Hepatocyte (in vitro differentiated cells): ENCODE measurements around the gene LRTM1. TPM values are rescaled to one million over a fixed set of nuclear protein-coding genes. Genes with fewer than 3 reads are reported as not detected.

Source experiments
- DNase-seq: peaks from one replicate; pipeline ENCODE4 v3.0.0-alpha.2; 2016; ENCODE audit warnings: low spot score
- H2AFZ ChIP-seq: fragments of 200-600 bp; sonication (generic); 2 replicates; pipeline ENCODE4 v1.6.0; 2016; ENCODE audit warnings: antibody characterized with exemption, mild to moderate bottlenecking
- H3K27ac ChIP-seq: fragments of 200-600 bp; sonication (generic); 2 replicates; pipeline ENCODE4 v1.5.1; 2016; ENCODE audit warnings: mild to moderate bottlenecking
- H3K27me3 ChIP-seq: fragments of 200-600 bp; sonication (generic); 2 replicates; pipeline ENCODE4 v1.6.1; 2016
- H3K36me3 ChIP-seq: fragments of 200-600 bp; sonication (generic); replicated peaks from 2 replicates; pipeline ENCODE4 v1.5.1; 2016; ENCODE audit warnings: low read depth; ENCODE audit not compliant: insufficient read depth
- H3K4me1 ChIP-seq: fragments of 200-600 bp; sonication (generic); 2 replicates; pipeline ENCODE4 v1.5.1; 2016; ENCODE audit warnings: mild to moderate bottlenecking, moderate library complexity; ENCODE audit not compliant: insufficient read depth
- H3K4me2 ChIP-seq: fragments of 200-600 bp; sonication (generic); 2 replicates; pipeline ENCODE4 v1.6.0; 2016
- H3K4me3 ChIP-seq: fragments of 200-600 bp; sonication (generic); 2 replicates; pipeline ENCODE4 v1.5.1; 2016; ENCODE audit warnings: mild to moderate bottlenecking
- H3K79me2 ChIP-seq: fragments of 200-600 bp; sonication (generic); 2 replicates; pipeline ENCODE4 v1.6.0; 2017; ENCODE audit warnings: mild to moderate bottlenecking
- H3K9me2 ChIP-seq: fragments of 200-600 bp; sonication (generic); replicated peaks from 2 replicates; pipeline ENCODE4 v1.6.0; 2017; ENCODE audit warnings: mild to moderate bottlenecking; ENCODE audit not compliant: insufficient read depth
- H3K9me3 ChIP-seq: fragments of 200-600 bp; sonication (generic); 2 replicates; pipeline ENCODE4 v1.5.1; 2016; ENCODE audit warnings: low read depth, mild to moderate bottlenecking
- H4K20me1 ChIP-seq: fragments of 200-600 bp; sonication (generic); 2 replicates; pipeline ENCODE4 v1.6.0; 2016; ENCODE audit warnings: mild to moderate bottlenecking; ENCODE audit not compliant: insufficient read depth, poor library complexity, severe bottlenecking
- CTCF ChIP-seq: fragments of 200-600 bp; sonication (generic); IDR thresholded peaks from 2 replicates; pipeline ENCODE4 v1.5.1; 2016; ENCODE audit warnings: antibody characterized with exemption, mild to moderate bottlenecking; ENCODE audit not compliant: poor library complexity
- EZH2 ChIP-seq: fragments of 200-600 bp; sonication (generic); IDR thresholded peaks from 2 replicates; pipeline ENCODE4 v1.6.1; 2016; ENCODE audit warnings: antibody characterized with exemption, mild to moderate bottlenecking, borderline replicate concordance
- EZH2phosphoT487 ChIP-seq: fragments of 200-600 bp; sonication (generic); IDR thresholded peaks from one replicate; pipeline ENCODE4 v1.6.1; 2018; ENCODE audit warnings: antibody characterized with exemption, mild to moderate bottlenecking, low read depth, moderate library complexity; ENCODE audit not compliant: unreplicated experiment, severe bottlenecking
- WGBS: methylation state at CpG from one replicate; pipeline ENCODE4 v1.1.6; 2016; ENCODE audit warnings: low lambda C conversion rate; ENCODE audit errors: missing lambda C conversion rate; 5-methylcytosine and 5-hydroxymethylcytosine counted together
- polyA plus RNA-seq: library from polyadenylated mRNA; unstranded; fragments of >200 nt; fragmentation: Nextera tagmentation; extraction: Ambion mirVana; gene quantifications from 2 replicates; pipeline ENCODE4 v1.2.1, GENCODE V29; 2016
- total RNA-seq: library from RNA; depleted of rRNA; stranded (reverse); fragments of >200 nt; gene quantifications from 2 replicates; pipeline ENCODE4 v1.2.3, GENCODE V29; 2014

Gene LRTM1
- total and polyA plus RNA-seq, 2 experiments from 2014 or later = 0.23 TPM; not detected in 1

DNA sequence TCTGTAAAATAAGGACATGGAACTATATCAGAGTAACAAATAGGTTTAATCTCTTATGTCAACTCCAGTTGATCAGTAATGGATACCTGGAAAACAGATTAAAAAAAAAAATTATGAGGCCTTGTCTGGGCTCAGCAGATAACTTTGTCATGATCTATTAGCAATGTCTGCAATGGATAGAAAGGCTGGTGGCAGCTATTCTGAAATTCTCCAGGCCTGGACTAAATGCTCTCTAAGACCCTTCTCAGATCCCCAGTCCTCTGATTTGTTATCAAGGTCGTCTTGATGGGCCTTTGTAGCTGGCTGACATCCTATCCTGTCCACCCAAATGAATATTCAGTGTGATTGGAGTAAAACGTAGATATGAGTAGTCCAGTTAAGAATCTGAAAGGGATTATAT, 13.7 kb downstream of the LRTM1 start:
- Histone ChIP-seq H3K36me3 (no peaks in the 10 kb centered on the region), H3K27ac (no peak overlapping the region), H3K79me2 (no peaks in the 10 kb centered on the region), H3K9me2 (no peaks in the 10 kb centered on the region), H2AFZ (no peak overlapping the region), H3K27me3 (no peaks in the 10 kb centered on the region), H3K4me2 (no peak overlapping the region), H3K4me3 (no peak overlapping the region), H3K9me3 (no peaks in the 10 kb centered on the region), H4K20me1 (no peaks in the 10 kb centered on the region), H3K4me1 (no peaks in the 10 kb centered on the region)
- TF ChIP-seq EZH2phosphoT487 (no peak), CTCF (no peak), EZH2 (no peak)
- no peak for DNase-seq
- WGBS = 54% methylated on average over 2 of the region's 2 CpGs

GRCh38 chr3:54909191-54909590, 18.7 kb downstream of the LRTM1 start:
- H2AFZ ChIP-seq = no peak overlapping the region
- H3K4me3 ChIP-seq = no peak overlapping the region
- no peaks in the 10 kb centered on the region for H3K79me2 ChIP-seq
- H3K4me1 ChIP-seq = no peaks in the 10 kb centered on the region
- no peak for DNase-seq
- no peak overlapping the region for H3K27ac ChIP-seq
- H4K20me1 ChIP-seq = no peaks in the 10 kb centered on the region
- no peaks in the 10 kb centered on the region for H3K27me3 ChIP-seq
- H3K36me3 ChIP-seq = no peaks in the 10 kb centered on the region
- 57% methylated on average over 2 of the region's 2 CpGs for WGBS
- TF ChIP-seq CTCF (no peak), EZH2 (no peak), EZH2phosphoT487 (no peak)
- no peak overlapping the region for H3K4me2 ChIP-seq
- no peaks in the 10 kb centered on the region for H3K9me2 ChIP-seq
- H3K9me3 ChIP-seq = no peaks in the 10 kb centered on the region

GRCh38 chr3:54906763-54907162, 21.1 kb downstream of the LRTM1 start:
- Histone ChIP-seq H3K27me3 (no peaks in the 10 kb centered on the region), H2AFZ (no peak overlapping the region), H3K9me3 (no peaks in the 10 kb centered on the region), H3K9me2 (no peaks in the 10 kb centered on the region), H3K4me3 (no peak overlapping the region), H3K79me2 (no peaks in the 10 kb centered on the region), H3K36me3 (no peaks in the 10 kb centered on the region), H4K20me1 (no peaks in the 10 kb centered on the region), H3K4me1 (no peaks in the 10 kb centered on the region), H3K4me2 (no peak overlapping the region), H3K27ac (no peak overlapping the region)
- DNase-seq = no peak
- WGBS = 97% methylated on average over 2 of the region's 2 CpGs
- TF ChIP-seq CTCF (no peak), EZH2phosphoT487 (no peak), EZH2 (no peak)

- Histone ChIP-seq H3K79me2 (no peaks in the 10 kb centered on the region), H3K27ac (no peak overlapping the region), H3K4me3 (no peak overlapping the region), H3K27me3 (no peaks in the 10 kb centered on the region), H3K36me3 (no peaks in the 10 kb centered on the region), H3K9me3 (no peaks in the 10 kb centered on the region), H3K9me2 (no peaks in the 10 kb centered on the region), H2AFZ (no peak overlapping the region), H4K20me1 (no peaks in the 10 kb centered on the region), H3K4me2 (no peak overlapping the region), H3K4me1 (no peaks in the 10 kb centered on the region)
- no peak for DNase-seq
- TF ChIP-seq EZH2 = no peak
- TF ChIP-seq CTCF = no peak
- no peak for TF ChIP-seq EZH2phosphoT487
- 98% methylated on average over 3 of the region's 3 CpGs for WGBS
Measured at GRCh38 chr3:54905920-54906319, 21.9 kb downstream of the LRTM1 start.
